HG03442 (cell line): ENCODE data around the gene SDK1.
"Not testable (repeated sequence)": the region's sequence is repeated elsewhere in the genome, so short reads cannot be mapped to it uniquely, and the experiment has no call there.

Experiments used
- ATAC-seq: cut with Tn5 transposase; IDR thresholded peaks from one replicate; pipeline ENCODE4 v1.9.1; 2021; ENCODE audit warnings: mild to moderate bottlenecking, moderate library complexity; ENCODE audit not compliant: unreplicated experiment

The SDK1 gene

DNA sequence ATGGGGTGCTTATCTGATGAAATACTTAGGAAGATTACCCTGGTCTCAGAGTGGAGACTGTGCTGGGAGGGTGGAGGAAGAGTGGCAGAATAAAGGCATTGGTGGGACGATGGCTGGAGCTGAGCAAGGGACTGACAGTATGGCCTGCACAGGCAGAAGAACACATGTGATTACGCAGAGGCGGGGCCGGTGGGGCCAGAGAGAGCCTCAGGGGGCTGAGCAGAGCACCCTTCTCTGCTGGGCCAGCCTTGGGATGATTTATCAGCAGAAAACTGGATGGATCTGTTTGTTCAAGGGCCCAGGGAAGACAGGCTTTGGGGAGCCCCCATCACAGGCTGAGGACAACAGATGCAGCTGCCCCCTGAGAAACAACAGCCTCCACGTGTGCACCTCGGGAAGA, 272.1 kb downstream of the SDK1 start:
- no peak for ATAC-seq

DNA sequence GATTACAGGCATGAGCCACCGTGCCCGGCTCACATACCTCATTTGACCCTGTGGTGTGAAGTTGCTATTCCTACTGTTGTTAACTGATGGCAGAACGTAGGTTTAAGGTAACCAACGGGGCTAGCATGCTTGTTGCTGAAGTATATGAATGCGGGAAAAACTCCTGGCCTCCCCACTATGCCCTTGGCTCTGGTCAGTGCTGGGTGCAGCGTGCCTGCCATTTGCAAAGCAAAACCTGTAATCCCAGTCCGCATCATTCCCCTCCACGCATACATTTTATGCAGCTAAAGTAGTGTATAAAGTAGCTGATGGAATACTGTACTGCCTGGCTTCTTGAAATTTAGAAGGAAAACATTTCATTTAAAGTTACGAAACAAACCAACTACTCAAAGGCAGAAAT, 273.3 kb downstream of the SDK1 start:
- ATAC-seq, result no peak

DNA sequence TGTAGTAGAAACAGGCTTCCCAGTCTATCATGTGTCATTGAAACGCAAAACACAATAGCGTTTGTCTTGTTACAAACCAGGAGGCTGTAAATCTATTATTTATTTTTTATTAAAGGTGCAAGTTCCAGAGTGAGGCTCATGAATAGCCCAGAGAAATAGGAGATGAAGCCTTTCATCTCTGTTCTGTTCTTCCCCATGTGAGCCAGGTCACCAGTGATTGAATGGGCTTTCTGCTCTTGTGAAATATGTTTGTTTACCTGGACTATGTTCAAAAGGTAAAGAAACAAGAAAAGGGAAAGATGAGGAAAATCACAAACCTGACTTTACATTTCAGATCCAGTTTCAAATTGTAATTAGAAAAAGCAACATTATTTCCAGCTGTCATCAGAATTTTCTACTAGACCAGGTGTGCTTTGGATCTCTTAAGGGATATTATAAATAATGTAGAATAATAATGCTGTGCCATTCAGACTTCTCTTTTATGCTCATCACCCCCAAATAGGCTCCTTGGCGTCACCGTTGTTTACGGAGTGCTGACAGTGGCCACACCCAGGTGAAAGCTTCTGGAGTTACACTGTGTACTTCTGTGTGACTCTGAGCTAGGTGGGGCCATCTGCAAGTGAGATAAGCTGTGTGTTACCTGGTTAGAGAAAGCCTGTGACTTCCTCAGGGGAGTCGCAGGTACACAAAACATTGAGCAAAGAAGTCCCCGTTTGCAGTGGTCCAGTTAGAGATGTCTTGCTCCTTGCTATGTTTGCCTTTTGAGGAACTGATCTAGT, 274.9 kb downstream of the SDK1 start:
- ATAC-seq, result no peak

DNA sequence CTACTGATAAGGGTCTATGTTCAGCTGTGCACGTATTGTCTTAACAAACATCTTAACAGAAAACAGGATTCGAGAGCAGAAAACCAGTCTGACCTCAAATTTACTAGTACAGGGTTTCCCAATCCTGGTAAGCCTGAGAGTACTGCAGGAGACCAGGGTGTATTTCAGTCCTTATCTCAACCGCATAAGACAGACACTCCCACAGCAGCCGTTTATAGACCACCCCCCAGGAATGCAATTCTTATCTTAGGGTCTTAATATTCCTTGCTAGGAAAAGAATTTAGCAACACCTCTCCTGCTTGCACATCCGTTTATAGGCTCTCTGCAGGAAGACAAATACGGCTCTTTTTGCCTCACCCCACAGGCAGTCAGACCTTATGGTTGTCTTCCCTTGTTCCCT, 277.3 kb downstream of the SDK1 start:
- ATAC-seq, result no peak

- ATAC-seq, result no peak
Observed at GRCh38 chr7:3579638-3580219, 278.7 kb downstream of the SDK1 start.

DNA sequence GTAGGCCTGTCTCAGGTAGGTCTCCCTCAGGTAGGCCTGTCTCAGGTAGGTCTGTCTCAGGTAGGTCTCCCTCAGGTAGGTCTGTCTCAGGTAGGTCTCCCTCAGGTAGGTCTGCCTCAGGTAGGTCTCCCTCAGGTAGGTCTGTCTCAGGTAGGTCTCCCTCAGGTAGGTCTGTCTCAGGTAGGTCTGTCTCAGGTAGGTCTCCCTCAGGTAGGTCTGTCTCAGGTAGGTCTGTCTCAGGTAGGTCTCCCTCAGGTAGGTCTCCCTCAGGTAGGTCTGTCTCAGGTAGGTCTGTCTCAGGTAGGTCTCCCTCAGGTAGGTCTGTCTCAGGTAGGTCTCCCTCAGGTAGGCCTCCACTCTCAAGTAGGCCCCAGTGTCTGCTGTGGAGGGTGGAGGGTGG, 281.1 kb downstream of the SDK1 start:
- not testable (repeated sequence) for ATAC-seq

GRCh38 chr7:3585826-3586225, 284.8 kb downstream of the SDK1 start:
- no peak for ATAC-seq

DNA sequence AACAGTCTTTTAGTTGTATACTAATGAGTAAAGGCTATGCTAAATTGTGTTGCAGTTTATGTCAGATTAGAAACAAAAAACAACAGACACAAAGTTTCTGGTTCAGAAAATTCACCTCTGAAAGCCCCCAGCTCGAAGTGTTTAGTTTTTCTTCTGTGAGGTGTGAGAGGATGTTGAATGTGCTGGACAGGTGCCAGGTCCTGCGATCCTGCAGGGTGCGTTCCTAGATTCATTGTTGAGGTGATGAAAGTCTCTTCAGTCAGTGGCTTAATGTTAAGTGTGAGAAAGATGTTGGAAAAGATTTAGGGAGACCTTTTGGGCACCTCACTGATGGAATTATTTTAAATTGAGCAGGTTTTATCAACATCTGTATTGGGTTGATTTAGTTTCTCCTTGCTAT, 287.3 kb downstream of the SDK1 start:
- no peak for ATAC-seq

DNA sequence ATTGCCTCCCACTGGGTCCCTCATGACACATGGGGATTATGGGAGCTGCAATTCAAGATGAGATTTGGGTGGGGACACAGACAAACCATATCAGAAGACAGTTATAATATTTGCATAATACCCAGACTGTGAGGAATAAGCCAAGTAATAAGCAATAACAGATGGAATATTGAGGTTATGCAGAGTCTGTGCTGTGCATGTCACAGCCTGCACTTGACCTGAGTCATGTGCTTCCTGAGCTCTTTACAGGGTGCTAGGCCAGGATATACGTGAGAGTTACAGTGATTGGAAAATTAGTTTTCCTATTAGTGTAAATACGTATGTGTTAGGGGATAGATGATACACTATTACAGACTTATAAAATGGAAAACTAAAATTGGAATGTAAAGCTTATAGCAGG, 288.7 kb downstream of the SDK1 start:
- no peak for ATAC-seq

- ATAC-seq, result no peak
Observed at GRCh38 chr7:3591219-3591618, 290.2 kb downstream of the SDK1 start.

DNA sequence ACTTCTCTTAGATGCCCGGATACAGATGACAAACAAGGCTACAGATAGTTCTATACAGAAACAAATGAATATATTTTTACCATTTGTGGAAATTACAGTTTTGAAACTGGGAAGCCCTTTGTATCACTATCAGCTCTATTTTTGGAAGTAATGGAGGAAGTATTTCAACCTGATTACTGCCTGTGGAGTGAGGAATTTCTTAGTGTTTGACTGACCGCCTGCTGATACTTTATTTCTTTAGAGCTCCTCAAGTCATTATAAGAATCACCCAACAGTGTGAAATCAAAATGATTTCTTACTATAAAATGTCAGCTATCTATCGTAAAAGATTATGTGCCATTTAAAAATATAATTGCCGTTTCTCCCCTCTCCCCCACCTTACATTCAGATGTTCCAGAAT, 290.9 kb downstream of the SDK1 start:
- no peak for ATAC-seq

GRCh38 chr7:3592401-3593134, 291.5 kb downstream of the SDK1 start:
- no peak for ATAC-seq

GRCh38 chr7:3594901-3595300, 293.8 kb downstream of the SDK1 start:
- ATAC-seq, result no peak

DNA sequence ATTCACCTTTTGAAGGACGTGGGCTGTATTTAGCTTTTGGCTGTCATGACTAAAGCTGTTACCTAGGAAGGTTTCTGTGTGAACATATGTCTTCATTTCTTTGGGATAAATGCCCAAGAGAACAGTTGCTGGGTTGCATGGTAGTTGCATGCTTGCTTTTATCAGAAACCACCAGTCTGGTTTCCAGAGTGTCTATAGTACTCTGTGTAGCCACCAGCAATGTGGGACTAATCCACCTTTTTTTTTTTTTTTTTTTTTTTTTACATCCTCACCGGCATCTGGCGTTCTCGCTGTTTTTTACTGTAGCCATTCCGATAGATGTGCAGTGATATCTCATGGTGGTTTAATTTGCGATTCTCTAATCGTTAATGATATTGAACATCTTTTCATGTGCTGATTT, 297.8 kb downstream of the SDK1 start:
- no peak for ATAC-seq

GRCh38 chr7:3605222-3605621, 304.2 kb downstream of the SDK1 start:
- ATAC-seq, result no peak

- ATAC-seq, result no peak
Observed at GRCh38 chr7:3606436-3606835, 305.4 kb downstream of the SDK1 start.

DNA sequence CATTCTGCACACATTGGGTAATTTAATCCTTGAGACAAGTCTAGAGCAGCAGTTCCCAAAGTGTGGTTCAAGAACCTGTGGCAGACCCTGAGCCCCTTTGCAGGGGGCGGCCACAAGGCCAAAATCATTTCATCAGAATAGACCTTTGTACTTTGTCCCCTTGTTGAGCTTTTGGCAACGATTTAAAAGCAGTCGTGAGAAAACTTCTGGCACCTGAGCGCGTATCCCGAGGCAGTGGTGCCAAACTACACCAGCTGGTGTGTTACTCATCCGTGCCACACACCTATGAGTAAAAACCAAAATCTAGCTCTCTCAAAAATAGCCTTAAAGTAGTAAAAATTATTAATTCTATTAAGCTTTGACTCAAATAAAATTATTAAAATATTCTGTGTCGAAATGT, 306.8 kb downstream of the SDK1 start:
- ATAC-seq, result no peak

- no peak for ATAC-seq
Observed at GRCh38 chr7:3616306-3616705, 315.3 kb downstream of the SDK1 start.

GRCh38 chr7:3630081-3630480, 329.0 kb downstream of the SDK1 start:
- ATAC-seq, result no peak

- ATAC-seq, result no peak
Observed at GRCh38 chr7:3634396-3634795, 333.3 kb downstream of the SDK1 start.

DNA sequence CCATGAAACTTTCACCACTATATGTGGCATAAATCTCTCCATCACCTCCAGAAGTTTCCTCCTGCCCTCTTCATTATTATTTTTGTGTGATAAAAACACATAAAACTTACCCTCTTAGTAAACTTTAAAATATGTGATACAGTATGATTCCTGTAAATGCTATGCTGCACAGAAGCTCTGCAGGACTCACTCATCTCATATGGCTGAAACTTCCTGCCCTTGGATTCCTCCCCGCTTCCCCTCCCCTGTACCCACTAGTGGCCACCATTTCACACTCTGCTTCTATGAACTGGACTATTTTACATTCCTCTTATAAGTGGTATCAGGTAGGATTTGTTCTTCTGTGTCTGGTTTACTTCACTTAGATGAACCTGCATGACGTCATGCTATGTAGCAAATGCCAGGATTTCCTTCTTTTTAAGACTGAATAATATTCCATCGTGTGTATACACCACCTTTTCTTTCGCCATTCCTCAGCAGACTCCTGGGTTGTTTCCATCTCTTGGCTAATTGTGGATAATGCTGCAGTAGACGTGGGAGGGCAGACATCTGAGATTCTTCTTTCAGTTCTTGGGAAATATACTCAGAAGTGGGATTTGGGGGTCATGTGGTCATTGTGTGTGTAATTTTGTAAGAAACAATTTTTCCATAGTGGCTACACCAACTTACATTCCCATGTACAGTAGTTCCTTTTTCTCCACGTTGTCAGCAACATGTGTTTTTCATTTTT, 335.2 kb downstream of the SDK1 start:
- no peak for ATAC-seq
